Coronary artery (tissue), 2 donors: Measurements from ENCODE around the gene TBC1D24.

ENCODE experiments used
- DNase-seq: peaks from one replicate; pipeline ENCODE4 v3.0.0-alpha.2; 2017; ENCODE audit warnings: low spot score
- H3K27ac ChIP-seq, 2 donors: fragments of 200-600 bp; sonication (generic); one replicate each; pipeline ENCODE4 v1.5.1; 2016 to 2019
- H3K4me3 ChIP-seq: fragments of 200-600 bp; sonication (generic); 2 replicates; pipeline ENCODE4 v1.5.1; 2016; ENCODE audit warnings: mild to moderate bottlenecking, moderate library complexity
- CTCF ChIP-seq: fragments of 200-600 bp; sonication (generic); IDR thresholded peaks from one replicate; pipeline ENCODE4 v1.5.1; 2019; ENCODE audit warnings: antibody characterized with exemption

TBC1D24 gene

GRCh38 chr16:2527784-2528100, 52.8 kb downstream of the TBC1D24 start:
- Histone ChIP-seq H3K4me3 (no peak overlapping the region), H3K27ac (no peak overlapping the region)
- no peak for TF ChIP-seq CTCF
- DNase-seq = no peak

GRCh38 chr16:2528161-2529060, 53.5 kb downstream of the TBC1D24 start:
- H3K27ac ChIP-seq = no peak overlapping the region
- no peak overlapping the region for H3K4me3 ChIP-seq
- DNase-seq = peak; percentile 72
- TF ChIP-seq CTCF = no peak

- Histone ChIP-seq H3K27ac (no peak overlapping the region), H3K4me3 (no peak overlapping the region)
- DNase-seq = peak; percentile 72
- TF ChIP-seq CTCF = no peak
These were observed 54.4 kb downstream of the TBC1D24 start for GRCh38 chr16:2529061-2529931.

GRCh38 chr16:2529961-2530628, 55.2 kb downstream of the TBC1D24 start:
- no peak overlapping the region for H3K27ac ChIP-seq
- no peak overlapping the region for H3K4me3 ChIP-seq
- peak; percentile 71 for DNase-seq
- no peak for TF ChIP-seq CTCF

- TF ChIP-seq CTCF = no peak
- Histone ChIP-seq H3K27ac (peak overlapping the region; percentile 96 to 99), H3K4me3 (peak overlapping the region; percentile 88)
- DNase-seq = peak; percentile 76
These were observed 55.8 kb downstream of the TBC1D24 start for GRCh38 chr16:2530629-2531318.

- peak within 1 kb of the TSS; percentile 88 for H3K4me3 ChIP-seq
- DNase-seq = no peak
- no peak for TF ChIP-seq CTCF
- H3K27ac ChIP-seq = peak within 1 kb of the TSS; percentile 96 to 99
These were observed 56.4 kb downstream of the TBC1D24 start, which contains the start of gene CEMP1 for GRCh38 chr16:2531371-2531695. Gene CEMP1, minus strand, starts transcription at chr16:2531408. Its CDS starts 335 bp downstream, at chr16:2531073.
